ENCODE results near the gene UNKL. TPM values are rescaled to one million over a fixed set of nuclear protein-coding genes. Genes with fewer than 3 reads are reported as not detected.

Gene UNKL
- total and polyA plus RNA-seq, 2 of the 8 experiments (the other 6 are each of a cell fraction or from before 2014, with no cell fraction given): 25.1 to 31.8 TPM

- no peak overlapping the region for H2BK20ac ChIP-seq (ENCODE audit: low read length)
- peaks cover 0 to 16% (median 10%) of the 10 kb centered on the region in 4 experiments; a peak in 5 of 7 replicates for H3K4me1 ChIP-seq (replicated peaks in 1 of 4; ENCODE audit: control insufficient read depth in 3 of 4, insufficient read depth in 4 of 4, low read length in 3 of 4)
- H3K23me2 ChIP-seq (ENCODE audit: low read depth, low read length): peaks cover 12% of the 10 kb centered on the region
- no peak overlapping the region for H2BK15ac ChIP-seq (ENCODE audit: low read length)
- H3K4me2 ChIP-seq (ENCODE audit: insufficient read depth in 1 of 2, low read depth in 2 of 2, low read length in 2 of 2): peak overlapping the region; percentile 94 to 95
- peak overlapping the region; percentile 86; the same call in 1 of the 2 replicates for H3K27ac ChIP-seq (ENCODE audit: low read depth, low read length)
- DNase-seq (ENCODE audit: low read depth in 1 of 2, low spot score in 2 of 2): peak in 1 of 2 experiments; percentile 88
- no peak overlapping the region for H3K23ac ChIP-seq (ENCODE audit: insufficient read length)
- H3K18ac ChIP-seq (ENCODE audit: extremely low read depth, low read length): peak overlapping the region; percentile 90
- peak overlapping the region; percentile 75; the same call in 1 of the 2 replicates for H2BK5ac ChIP-seq (ENCODE audit: low read depth, low read length)
- WGBS, 2 experiments (ENCODE audit: extremely low coverage in 1 of 2, insufficient coverage in 1 of 2, insufficient read length in 1 of 2, insufficient replicate concordance in 2 of 2, low coverage in 1 of 2, low lambda C conversion rate in 2 of 2, missing lambda C conversion rate in 1 of 2): 2% methylated on average over 12 of the region's 95 CpGs; no CpG with 5 or more reads in 1 of the 2 experiments
- H2BK12ac ChIP-seq (ENCODE audit: low read depth, low read length): no peak overlapping the region
- peak overlapping the region; percentile 88; the same call in 1 of the 2 replicates for H4K8ac ChIP-seq (ENCODE audit: extremely low read depth, insufficient read depth, low read length)
- H3K27me3 ChIP-seq (replicated peaks in 1 of 4; ENCODE audit: control insufficient read depth in 3 of 4, extremely low read depth in 1 of 4, insufficient read depth in 3 of 4, low read length in 3 of 4): no peaks in the 10 kb centered on the region
- ChIA-PET POLR2A (ENCODE audit: partially characterized antibody) (interaction anchor here (0.7 to 4.8 kb wide), 16 partner anchors 8 to 231 kb away, joined by 3 to 44 read pairs (median 3); partner anchors contain the start of genes BAIAP3 and UQCC4), CTCF (ENCODE audit: partially characterized antibody) (interaction anchor here (0.5 to 6.8 kb wide), 15 partner anchors 8 to 64 kb away, joined by 3 to 59 read pairs (median 4); no protein-coding TSS in a partner anchor)
- peaks cover 0 to 6% (median 0%) of the 10 kb centered on the region in 4 experiments; a peak in 2 of 8 replicates for H3K36me3 ChIP-seq (ENCODE audit: control insufficient read depth in 2 of 4, insufficient read depth in 4 of 4, low read length in 3 of 4)
- H3K79me2 ChIP-seq (ENCODE audit: control insufficient read depth in 1 of 2, insufficient read depth in 2 of 2, low read length in 2 of 2): peaks cover 4 to 19% of the 10 kb centered on the region in 2 experiments; a peak in 2 of 4 replicates
- peak overlapping the region; percentile 65 to 87 (median 72) for H3K9ac ChIP-seq (replicated peaks in 1 of 4; ENCODE audit: extremely low read depth in 1 of 4, low read depth in 3 of 4, low read length in 3 of 4)
- no peak overlapping the region for H3K56ac ChIP-seq (replicated peaks; ENCODE audit: insufficient read length, low read depth, low read length)
- peak overlapping the region; percentile 63 to 73 (median 70) for H3K4me3 ChIP-seq (ENCODE audit: extremely low read depth in 1 of 4, insufficient read depth in 2 of 4, low read depth in 3 of 4, low read length in 4 of 4)
- H3K79me1 ChIP-seq (ENCODE audit: low read depth, low read length): peaks cover 8% of the 10 kb centered on the region
- no peak overlapping the region for H2AK5ac ChIP-seq (ENCODE audit: low read depth, low read length)
- no peak for FAIRE-seq
- H4K5ac ChIP-seq (ENCODE audit: insufficient read length, low read depth, low read length): no peak overlapping the region
- H2BK120ac ChIP-seq (replicated peaks; ENCODE audit: low read depth, low read length): no peak overlapping the region
- H4K91ac ChIP-seq (replicated peaks; ENCODE audit: insufficient read length, low read length): peak overlapping the region; percentile 54
- no peak overlapping the region for H3K4ac ChIP-seq (replicated peaks; ENCODE audit: insufficient read length, low read depth, low read length)
- no peaks in the 10 kb centered on the region for H3K9me3 ChIP-seq (ENCODE audit: insufficient read depth in 2 of 2, low read depth in 1 of 2, low read length in 1 of 2)
- no peak overlapping the region for H2AFZ ChIP-seq (ENCODE audit: low read length)
- no peak overlapping the region for H3K14ac ChIP-seq (ENCODE audit: insufficient read length)
- peaks cover 3 to 22% of the 10 kb centered on the region in 2 experiments for H4K20me1 ChIP-seq (replicated peaks in 1 of 2; ENCODE audit: control insufficient read depth in 1 of 2, insufficient read depth in 2 of 2, low read length in 2 of 2)
- TF ChIP-seq FOSL1 (IDR thresholded peaks at IDR 0.05; ENCODE audit: insufficient read depth, low read depth, low read length) (no peak), HDAC6 (IDR thresholded peaks at IDR 0.05; ENCODE audit: low read depth, low read length) (no peak), RFX5 (IDR thresholded peaks at IDR 0.05; ENCODE audit: borderline replicate concordance, low read depth, low read length) (no peak), CHD1 (IDR thresholded peaks at IDR 0.05; ENCODE audit: low read depth, low read length) (no peak), PHF8 (conservative IDR thresholded peaks at IDR 0.05; ENCODE audit: low read depth, low read length) (peak; percentile 83), TBP (IDR thresholded peaks at IDR 0.05; ENCODE audit: low read depth, low read length) (peak; percentile 46; the same call in 1 of the 2 replicates), TAF7 (optimal IDR thresholded peaks at IDR 0.05; ENCODE audit: borderline replicate concordance, low read depth, low read length) (peak; percentile 19), BACH1 (IDR thresholded peaks at IDR 0.05; ENCODE audit: low read length) (peak; percentile 86), MAFK (IDR thresholded peaks at IDR 0.05; ENCODE audit: low read depth, low read length) (peak; percentile 75; the same call in 1 of the 2 replicates), KDM4A (IDR thresholded peaks at IDR 0.05; ENCODE audit: low read depth, low read length, severe bottlenecking) (peak; percentile 48)
- TF ChIP-seq, protein P1, sequence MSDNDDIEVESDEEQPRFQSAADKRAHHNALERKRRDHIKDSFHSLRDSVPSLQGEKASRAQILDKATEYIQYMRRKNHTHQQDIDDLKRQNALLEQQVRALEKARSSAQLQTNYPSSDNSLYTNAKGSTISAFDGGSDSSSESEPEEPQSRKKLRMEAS (IDR thresholded peaks at IDR 0.05): peak; percentile 62
Measured at GRCh38 chr16:1379304-1380076, 35.0 kb downstream of the UNKL start.
